Measurements from ENCODE around the gene ANKRD33B.

- TF ChIP-seq POLR2A (IDR thresholded peaks at IDR 0.05) (no peak), CTCF (IDR thresholded peaks at IDR 0.05) (no peak)
Observed at GRCh38 chr5:10590226-10590999, 26.5 kb downstream of the ANKRD33B start.

Data from suprapubic skin (tissue), 3 donors.